ENCODE data around the gene TMEM121.

TMEM121 gene

DNA sequence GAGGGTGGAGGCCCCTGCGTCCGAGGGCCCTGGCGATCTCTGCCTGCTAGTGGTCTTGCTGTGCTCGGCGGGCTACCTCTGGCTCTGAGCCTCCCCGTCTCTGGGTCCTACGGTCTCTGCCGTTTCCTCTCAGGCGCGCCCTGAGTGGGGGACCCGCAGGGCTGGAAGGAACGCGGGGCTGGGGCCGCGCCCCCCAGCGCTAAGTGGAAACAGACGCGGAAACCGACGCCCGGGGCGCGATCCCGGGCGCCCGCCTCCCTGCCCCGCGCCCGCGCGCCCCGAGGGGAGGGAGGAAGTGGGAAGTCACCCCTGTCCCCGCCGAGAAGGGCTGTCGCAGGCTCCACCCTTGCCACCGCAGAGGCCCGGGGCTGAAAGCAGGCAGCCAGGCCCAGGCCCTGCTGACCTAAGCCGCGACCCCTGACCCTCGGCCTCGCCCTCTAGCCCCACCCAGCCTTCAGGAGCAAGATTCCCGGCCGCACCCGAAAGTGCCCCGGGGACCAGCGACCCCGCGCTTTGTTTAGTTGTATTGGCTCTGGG, 38.9 kb upstream of the TMEM121 start:
- no peak for DNase-seq

DNA sequence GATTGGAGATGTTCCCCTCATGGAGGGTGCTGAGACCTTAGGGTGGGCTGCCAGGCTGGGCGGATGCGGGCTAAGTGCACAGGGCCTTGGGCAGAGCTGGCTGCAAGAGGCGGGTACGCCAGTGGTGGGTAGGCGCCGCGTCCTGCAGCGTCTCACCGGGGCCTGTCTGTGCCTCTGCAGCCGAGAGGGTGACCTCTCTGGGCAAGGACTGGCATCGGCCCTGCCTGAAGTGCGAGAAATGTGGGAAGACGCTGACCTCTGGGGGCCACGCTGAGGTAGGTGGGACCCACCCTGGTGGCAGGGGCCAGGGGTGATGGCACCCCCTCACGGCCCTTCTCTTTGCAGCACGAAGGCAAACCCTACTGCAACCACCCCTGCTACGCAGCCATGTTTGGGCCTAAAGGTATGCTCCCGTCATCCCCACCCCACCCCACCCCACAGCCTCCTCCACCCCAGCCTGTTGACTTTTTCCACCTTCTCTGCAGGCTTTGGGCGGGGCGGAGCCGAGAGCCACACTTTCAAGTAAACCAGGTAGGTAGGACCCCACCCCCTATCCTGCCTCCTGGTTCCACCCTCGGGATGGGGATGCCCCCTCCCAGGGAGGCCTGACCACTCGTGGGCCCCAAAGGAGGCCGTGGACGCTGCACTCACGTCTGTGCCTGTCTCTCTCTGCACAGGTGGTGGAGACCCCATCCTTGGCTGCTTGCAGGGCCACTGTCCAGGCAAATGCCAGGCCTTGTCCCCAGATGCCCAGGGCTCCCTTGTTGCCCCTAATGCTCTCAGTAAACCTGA, 38.2 kb upstream of the TMEM121 start:
- DNase-seq, result no peak

DNA sequence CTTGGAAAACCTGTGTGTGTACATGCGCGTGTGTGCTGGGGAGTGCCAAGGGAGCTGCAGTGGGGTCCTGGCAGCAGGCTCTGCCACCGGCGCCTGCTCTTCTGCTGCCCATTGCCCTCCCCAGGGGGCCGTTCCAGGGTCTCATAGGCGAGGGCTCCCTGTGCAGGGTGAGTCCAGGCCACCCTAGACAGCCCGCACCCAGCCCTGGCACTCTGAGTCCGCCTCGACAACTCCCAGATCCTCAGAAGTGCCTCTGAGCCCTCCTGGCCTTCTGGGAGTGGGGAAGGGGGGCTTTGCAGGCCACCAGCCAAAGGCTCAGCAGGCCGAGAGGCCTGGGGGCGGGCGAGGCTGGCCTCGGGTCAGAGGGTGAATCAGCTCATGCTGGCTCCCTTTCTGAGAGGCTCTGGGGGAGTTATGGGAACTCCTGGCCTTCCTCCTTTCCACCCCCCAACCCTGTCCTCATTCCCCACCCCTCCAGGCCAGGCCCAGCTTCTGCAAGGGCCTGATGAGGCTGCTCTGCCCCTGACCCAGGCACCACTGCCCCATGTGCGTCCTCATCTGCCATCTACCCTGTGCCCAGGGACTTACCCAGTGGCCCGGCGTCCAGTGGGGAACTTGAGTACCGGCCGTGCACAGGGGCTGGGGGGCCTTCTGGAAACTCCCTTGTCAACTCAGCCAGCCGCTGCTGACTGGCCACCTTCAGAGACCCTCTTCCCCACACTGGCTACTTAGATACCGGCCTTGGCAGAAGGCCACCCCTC, 37.4 kb upstream of the TMEM121 start:
- DNase-seq, result no peak

DNA sequence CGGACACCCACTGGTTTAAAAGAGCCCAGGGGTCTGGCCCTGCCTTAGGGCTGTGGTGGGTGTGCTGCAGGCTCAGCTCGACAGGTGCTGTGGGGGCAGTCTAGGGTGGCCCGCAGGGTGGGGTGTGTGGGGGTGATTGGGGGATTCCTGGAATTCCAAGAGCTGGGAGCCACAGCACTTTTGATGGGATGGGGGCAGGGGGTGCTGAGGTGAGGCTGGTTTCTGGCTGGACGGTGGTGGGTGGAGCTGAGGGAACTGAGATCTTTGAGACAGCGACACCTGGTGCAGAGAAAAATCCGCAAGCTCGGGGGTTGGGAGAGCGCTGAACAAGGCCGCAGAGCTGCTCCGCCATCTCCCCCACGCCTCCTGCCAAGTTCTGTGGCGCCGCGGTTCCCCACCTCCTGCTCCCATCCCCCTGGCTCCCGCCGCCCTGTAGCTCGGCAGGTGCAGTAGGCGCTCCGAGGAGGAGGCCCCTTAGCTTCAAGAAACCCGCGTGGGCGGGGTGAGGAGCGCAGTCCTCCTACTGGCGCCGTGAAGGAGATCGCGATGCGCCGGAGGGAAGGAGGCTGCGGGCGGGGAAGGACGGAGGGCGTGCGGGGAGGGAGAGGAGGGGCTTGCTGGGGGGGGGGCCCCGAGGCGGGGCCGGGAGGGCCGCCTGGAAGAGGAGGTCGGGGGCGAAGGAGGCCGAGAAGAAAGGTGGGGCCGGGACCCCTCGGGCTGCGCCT, 36.7 kb upstream of the TMEM121 start:
- DNase-seq, result peak; percentile 70

DNA sequence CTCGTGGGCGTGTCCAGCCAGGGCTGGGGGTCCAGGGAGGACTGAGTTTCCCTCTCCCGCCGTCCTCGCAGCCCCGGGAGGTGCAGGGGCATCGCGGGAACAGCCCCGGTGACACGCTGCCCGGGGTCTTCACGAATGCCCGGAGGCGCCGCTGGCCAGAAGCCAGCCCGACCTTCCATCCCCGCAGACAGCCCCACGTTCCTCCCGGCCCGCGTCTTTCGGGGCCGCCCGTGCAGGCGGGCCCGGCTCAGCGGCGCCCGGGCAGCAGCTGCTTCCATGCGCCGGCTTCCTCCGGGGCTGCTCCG, 36.2 kb upstream of the TMEM121 start:
- no peak for DNase-seq

DNA sequence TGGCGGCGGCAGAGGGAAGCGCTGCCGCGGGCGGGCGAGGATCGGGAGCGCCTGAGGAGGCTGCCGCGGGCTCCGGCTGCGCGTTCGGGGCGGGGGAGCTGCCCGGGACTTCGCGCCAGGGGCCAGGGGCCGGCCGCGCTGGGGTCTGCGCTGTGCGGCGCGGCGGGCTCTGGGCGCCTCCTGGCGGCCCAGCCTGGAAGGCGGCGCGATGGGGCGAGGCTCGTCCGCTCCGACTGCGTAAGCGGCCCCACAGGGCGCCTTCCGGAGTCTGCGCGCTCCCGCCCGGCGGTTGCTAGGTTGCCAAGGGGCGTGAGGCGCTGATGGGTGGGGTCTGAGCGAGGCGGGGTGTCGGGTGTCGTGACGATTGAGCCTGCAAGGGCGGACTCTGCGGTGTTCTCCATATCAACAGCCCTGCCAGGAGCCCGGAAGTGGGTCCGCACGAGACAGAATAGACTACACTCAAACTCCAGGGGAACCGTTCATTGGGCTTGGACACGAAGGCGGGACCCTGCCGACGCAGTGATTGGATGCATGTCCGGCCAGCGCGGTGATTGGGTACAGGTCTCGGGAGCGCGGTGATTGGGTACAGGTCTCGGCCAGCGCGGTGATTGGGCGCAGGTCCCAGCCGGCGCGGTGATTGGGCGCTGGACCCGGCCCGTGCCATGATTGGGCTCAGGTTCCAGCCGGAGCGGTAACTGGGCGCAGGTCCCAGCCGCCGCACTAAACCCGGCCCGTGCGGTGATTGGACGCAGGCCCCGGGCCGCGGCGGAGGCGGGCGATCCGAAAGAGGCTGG, 35.6 kb upstream of the TMEM121 start, which contains the start of gene TEDC1:
TSS of gene TEDC1 (plus strand) at position 675 of the 794 bp plus-strand sequence. CDS start 130 bp downstream, outside the sequence.
- peak; percentile 100 for DNase-seq

GRCh38 chr14:105491366-105491973, 34.9 kb upstream of the TMEM121 start:
- no peak for DNase-seq

DNA sequence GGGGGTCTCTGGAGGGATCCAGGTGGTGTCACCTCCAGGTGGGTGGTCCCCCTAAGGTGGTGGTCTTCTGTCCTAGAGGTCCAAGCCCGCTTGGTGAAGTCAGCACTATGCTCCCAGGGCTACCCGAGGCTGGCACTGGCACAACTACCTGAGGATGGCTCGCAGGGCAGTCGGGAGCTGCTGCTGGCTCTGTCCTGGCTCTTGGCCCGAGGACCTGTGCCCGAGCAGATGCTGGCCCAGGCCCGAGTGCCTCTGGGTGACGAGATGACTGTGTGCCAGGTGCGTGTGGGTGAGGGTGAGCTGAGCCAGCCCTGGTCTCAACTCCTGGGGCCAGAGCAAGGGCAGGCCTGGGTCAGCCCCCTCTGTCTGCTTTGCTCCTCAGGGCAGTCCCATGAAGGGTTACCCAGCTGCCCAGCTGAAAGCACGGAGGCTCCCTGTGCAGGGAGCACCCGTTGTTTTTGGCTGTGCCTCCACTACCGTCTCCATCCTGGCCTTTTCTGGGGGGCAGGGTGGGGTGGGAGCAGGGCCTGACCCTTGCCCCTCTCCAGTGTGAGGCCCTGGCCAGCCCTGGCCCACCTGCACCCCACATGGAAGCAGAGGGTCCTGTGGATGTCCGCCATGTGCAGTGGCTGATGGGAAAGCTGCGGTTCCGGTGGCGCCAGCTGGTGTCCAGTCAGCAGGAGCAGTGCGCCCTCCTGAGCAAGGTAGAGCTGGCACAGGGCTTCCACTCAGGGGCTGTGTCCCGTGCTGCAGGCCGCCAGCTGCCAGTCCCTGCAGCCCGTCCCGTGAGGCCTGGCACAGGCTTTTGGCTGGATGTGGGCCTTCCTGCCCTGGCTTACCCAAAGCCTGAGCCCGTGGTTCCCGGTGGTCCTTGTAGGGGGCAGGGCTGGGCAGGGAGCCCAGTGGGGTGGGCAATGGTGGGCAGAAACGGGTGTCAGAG, 34.1 kb upstream of the TMEM121 start:
- DNase-seq, result no peak

DNA sequence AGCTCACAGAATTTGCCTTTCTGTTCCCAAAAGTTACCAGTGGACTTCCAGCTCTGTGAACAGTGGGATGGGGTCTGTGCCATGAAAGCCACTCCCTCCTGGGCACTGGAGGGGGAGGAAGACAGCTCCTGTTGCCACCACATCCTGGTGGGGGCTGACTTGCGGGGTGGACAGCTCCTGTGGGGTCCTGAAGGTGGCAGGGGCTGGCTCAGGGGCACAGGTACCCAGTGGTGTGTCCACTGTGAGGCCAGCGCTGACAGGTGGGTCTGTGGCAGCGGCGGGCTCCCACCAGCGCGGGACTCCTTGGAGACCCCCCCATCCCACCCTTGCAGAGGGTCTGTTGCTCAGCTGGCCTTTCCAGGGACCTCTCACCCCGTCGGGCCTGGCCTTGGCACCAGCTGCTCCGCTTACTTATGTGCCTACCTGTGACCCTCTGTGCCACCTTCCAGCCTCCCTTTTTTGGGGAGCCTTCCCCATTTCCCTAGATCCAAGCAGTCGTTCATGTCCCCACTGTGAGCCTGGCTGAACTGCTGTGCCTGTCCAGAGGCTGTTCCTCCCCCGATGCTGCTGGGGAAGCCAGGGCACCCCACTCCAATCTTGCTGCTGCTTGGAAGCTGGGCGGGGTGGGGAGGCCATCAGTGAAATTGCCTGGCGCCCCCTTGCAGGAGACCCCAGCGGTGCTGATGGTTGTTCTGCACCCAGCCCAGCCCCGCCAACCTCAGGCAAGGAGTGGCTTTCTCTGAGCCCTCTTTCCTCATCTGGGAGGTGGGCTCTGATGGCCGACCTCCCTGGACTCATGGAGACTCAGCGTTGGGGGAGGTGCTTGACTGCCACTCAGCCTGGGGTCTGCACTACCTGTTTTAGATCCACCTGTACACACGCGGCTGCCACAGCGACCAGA, 33.2 kb upstream of the TMEM121 start:
- no peak for DNase-seq

GRCh38 chr14:105493921-105494605, 32.3 kb upstream of the TMEM121 start:
- no peak for DNase-seq

DNA sequence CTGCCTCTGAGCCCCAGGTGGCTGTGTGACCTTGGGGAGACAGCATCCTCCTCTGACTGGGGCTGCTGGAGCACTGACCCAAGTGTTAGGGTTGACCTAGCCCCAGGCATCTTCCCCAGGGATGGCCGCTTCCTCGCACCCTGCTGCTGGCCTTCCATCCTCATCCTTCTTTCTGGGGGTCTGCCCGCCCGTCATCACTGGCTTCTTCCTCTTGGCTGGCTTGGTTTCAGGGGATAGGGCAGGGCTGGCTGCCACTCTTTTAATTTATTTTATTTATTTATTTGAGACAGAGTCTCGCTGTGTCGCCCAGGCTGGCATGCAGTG, 31.8 kb upstream of the TMEM121 start:
- no peak for DNase-seq

DNA sequence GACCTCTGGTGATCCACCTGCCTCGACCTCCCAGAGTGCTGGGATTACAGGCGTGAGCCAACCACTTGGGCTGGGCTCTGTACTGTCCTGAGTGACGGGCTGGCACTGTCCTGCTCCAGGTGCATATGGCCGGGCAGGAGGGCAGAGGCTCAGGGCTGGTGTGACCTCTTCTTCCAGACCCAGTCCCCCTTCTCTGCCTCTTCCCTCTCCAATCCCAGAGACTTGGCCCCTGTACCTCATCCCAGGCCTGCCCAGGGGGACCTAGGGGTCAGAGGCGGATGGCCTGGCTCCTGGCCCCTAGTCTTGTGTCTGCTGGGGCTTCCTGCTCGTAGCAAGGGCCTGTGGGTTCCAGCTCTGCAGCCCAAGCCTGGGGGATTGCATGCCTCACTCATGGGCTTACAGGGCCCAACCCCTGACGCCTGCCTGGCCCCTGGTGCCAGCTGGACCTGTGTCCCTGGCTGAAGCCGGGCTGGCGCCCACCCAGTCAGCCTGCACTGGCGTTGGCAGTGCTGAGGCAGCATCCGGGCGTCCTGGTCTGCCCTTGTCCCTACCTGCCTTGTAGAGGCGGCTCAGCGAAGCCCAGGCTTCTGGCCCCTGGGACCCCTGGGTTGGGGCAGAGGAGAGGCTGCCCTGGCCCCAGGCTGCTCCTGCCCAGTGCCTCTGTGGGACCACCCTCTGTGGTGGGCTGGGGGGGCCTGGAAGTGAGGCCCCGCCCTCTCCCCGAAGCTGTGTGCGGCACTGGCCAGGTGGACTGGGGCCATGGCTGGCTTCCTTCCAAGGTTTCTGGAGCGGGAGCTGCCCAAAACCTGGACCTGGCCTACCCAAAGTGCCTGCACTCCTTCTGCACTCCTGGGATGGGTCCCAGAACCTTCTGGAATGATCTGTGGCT, 31.0 kb upstream of the TMEM121 start:
- no peak for DNase-seq

- no peak for DNase-seq
These were observed 30.2 kb upstream of the TMEM121 start for GRCh38 chr14:105495990-105496830.

DNA sequence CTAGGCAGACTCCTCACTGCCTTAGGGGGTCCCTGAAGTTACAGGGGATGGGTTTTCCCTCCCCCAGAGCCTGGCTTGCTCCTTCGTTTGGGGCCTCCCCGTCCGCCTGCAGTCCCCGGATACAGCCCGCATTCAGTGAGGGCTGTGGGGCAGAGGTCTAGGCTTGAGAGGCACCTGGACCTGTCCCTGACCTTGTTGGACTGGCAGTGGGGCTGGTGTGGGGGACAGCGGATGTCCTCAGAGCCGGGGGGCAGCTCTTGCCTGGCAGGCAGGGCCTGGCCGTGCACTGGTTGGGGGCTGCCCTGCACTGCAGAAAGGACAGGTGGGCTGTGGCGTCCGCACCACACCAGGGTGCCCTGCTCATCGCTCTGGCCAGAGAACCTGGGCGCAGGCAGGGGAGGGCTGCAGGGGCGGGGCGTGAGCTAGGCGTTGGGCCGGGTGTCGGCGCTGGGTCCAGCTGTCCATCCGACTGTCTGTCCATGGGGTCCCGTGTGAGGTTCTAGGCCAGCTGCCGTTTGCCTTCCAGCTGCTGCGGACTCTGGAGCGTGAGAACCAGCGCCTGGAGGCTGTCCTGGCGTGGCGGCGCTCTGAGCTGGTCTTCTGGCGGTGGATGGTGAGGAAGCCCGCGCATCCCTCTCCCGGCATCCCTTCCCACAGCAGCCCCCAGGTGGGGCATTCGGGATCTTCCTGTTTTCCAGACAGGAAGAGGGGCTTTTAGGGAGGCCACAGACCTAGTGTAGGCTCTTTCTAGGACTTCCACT, 29.4 kb upstream of the TMEM121 start:
- DNase-seq, result no peak

DNA sequence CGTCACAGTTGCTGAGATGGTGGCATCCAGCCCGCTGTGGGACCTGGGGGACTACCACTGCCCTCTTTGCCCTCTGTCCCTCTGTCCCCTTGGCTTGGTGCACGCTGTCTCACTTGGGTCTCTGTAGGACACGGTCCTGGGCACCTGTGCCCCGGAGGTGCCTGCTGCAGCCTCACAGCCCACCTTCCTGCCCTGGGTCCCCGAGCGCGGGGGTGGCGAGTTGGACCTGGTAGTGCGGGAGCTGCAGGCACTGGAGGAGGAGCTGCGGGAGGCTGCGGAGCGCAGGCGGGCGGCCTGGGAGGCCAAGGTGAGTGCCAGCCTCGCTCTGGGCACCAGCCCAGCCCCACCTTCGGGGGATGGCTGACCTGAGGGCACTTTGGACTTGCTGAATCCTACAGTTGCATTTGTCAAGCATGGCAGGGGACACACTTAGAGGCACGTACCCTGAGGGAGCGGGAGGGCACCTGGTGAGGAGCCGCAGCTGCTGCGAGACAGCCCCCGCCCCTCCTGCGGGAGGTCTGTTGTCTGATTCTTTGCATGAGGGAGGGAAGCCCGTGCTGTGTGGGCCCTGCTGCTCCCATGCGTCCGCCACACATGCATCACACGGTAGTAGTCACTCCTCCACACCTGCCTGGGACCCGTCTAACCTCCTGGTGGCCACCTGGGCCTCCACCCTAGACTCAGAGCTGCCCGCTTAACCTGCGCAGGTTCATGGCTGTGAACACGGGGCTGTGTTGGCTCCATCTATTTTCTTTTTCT, 28.5 kb upstream of the TMEM121 start:
- DNase-seq, result no peak
